Measurements from ENCODE around the gene NFIL3.

Gene NFIL3

DNA sequence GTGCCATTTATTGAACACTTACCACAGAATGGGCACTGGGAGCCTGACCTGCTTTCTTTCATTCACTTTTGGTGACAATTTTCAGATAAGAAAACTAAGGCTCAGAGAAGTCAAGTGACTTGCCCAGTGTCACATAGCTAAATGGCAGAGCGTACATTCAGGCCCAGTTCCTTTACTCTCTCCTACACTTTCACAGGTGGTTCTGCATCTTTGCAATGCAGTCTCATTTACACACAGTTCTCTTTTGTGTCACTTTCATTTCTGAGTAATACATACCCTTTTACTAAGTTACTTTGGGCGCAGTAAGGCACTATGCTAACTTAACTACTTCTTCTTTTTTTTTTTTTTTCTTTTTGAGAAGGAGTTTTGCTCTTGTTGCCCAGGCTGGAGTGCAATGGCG is 8.3 kb downstream of the NFIL3 start:
- H3K27me3 ChIP-seq (ENCODE audit: control insufficient read depth in 1 of 2, insufficient read depth in 2 of 2, low read length in 2 of 2): no peaks in the 10 kb centered on the region
- no peak overlapping the region for H3K27ac ChIP-seq (ENCODE audit: low read depth, low read length)
- H3K4me1 ChIP-seq (ENCODE audit: control insufficient read depth in 1 of 2, insufficient read depth in 2 of 2, low read length in 2 of 2): peaks cover 5 to 31% of the 10 kb centered on the region in 2 donors

DNA sequence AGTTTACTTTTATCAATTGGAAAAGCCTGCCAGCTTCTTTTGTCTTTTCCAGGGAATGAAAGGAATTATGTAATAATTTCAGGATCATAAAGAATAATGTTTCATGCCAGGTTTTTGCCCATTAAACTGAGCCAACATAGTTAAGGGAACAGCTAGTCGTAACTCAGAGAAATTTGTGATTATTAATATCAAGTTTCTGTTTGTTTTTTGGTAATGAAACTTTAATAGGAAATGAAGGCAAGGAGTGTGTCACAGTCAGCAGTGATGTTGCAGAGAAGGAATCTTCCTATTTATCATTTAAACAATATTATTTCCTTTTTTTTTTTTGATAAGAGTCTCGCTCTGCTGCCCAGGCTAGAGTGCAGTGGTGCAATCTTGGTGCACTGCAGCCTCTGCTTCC is 10.7 kb downstream of the NFIL3 start:
- Histone ChIP-seq H3K4me1 (ENCODE audit: control insufficient read depth in 1 of 2, insufficient read depth in 2 of 2, low read length in 2 of 2) (peaks cover 0 to 12% of the 10 kb centered on the region in 2 donors), H3K9me3 (ENCODE audit: control insufficient read depth in 1 of 2, low read length in 2 of 2) (no peaks in the 10 kb centered on the region), H3K4me3 (ENCODE audit: low read depth in 1 of 2, low read length in 2 of 2) (no peak overlapping the region), H3K27me3 (ENCODE audit: control insufficient read depth in 1 of 2, insufficient read depth in 2 of 2, low read length in 2 of 2) (no peaks in the 10 kb centered on the region), H3K36me3 (ENCODE audit: control insufficient read depth in 1 of 2, insufficient read depth in 2 of 2, low read length in 2 of 2) (peaks cover 16 to 19% of the 10 kb centered on the region in 2 donors), H3K27ac (ENCODE audit: low read depth, low read length) (no peak overlapping the region), H3K9ac (ENCODE audit: low read depth in 1 of 2, low read length in 2 of 2) (no peak overlapping the region)

More for the DNA sequence above, 8.3 kb downstream of the NFIL3 start:
- Histone ChIP-seq H3K36me3 (ENCODE audit: control insufficient read depth in 1 of 2, insufficient read depth in 2 of 2, low read length in 2 of 2) (peaks cover 3 to 4% of the 10 kb centered on the region in 2 donors), H3K9ac (ENCODE audit: low read depth in 1 of 2, low read length in 2 of 2) (no peak overlapping the region), H3K4me3 (ENCODE audit: low read depth in 1 of 2, low read length in 2 of 2) (no peak overlapping the region), H3K9me3 (ENCODE audit: control insufficient read depth in 1 of 2, low read length in 2 of 2) (no peaks in the 10 kb centered on the region)

DNA sequence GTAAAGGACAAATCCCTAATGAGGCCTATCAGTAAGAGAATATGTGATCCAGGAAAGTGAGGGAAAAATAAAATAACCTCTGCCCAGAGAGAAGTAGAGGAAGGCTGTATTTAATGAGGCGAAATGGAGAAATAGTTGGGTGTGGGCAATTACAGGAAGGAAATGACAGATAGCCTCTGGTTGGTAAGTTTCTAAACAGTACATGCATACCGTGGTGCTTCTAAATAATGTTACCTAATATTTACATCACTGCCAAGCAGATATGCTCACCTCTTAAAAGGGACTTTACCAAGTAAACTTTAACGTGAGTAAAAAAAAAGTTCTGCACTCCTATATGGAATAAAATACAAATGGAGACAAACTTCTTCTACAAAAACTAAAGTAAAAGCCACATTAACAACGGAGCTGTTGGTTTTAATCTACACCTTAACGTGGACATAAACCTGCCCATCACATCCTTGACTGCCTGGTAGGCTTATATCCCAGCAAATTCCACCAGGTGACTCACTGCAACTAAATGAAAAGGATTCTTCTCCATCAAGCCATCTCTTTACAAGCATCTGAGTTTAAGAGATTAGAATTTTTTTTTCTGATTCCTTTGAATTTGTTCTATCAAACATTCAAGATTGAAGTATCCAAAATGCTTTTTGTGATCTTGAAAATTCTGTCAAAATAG is 12.4 kb downstream of the NFIL3 start:
- Histone ChIP-seq H3K4me3 (ENCODE audit: low read depth in 1 of 2, low read length in 2 of 2) (no peak overlapping the region), H3K9me3 (ENCODE audit: control insufficient read depth in 1 of 2, low read length in 2 of 2) (no peaks in the 10 kb centered on the region), H3K9ac (ENCODE audit: low read depth in 1 of 2, low read length in 2 of 2) (no peak overlapping the region), H3K4me1 (ENCODE audit: control insufficient read depth in 1 of 2, insufficient read depth in 2 of 2, low read length in 2 of 2) (peaks cover 0 to 9% of the 10 kb centered on the region in 2 donors), H3K27ac (ENCODE audit: low read depth, low read length) (no peak overlapping the region), H3K36me3 (ENCODE audit: control insufficient read depth in 1 of 2, insufficient read depth in 2 of 2, low read length in 2 of 2) (peaks cover 16 to 24% of the 10 kb centered on the region in 2 donors), H3K27me3 (ENCODE audit: control insufficient read depth in 1 of 2, insufficient read depth in 2 of 2, low read length in 2 of 2) (no peaks in the 10 kb centered on the region)

DNA sequence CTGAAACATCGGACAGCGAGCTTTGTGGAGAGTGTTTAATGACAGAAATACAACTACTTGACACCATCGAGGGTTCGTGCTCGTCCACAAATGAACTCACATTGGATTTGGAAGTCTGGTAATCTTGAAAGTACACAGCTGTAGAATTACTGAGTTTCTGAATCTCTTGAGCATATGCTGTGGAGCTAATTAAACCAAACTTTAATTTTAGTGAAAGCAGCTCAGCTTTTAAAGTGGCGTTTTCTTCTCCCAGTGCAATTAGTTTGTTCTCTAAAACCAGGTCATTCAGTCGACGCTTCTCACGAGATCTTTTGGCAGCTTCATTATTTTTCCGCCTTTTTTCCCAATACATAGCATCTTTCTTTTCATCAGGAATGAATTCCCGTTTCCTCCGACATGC is 13.5 kb downstream of the NFIL3 start:
- H3K9me3 ChIP-seq (ENCODE audit: control insufficient read depth in 1 of 2, low read length in 2 of 2): no peaks in the 10 kb centered on the region
- H3K36me3 ChIP-seq (ENCODE audit: control insufficient read depth in 1 of 2, insufficient read depth in 2 of 2, low read length in 2 of 2): peaks cover 16 to 24% of the 10 kb centered on the region in 2 donors
- H3K9ac ChIP-seq (ENCODE audit: low read depth in 1 of 2, low read length in 2 of 2): no peak overlapping the region
- no peak overlapping the region for H3K4me3 ChIP-seq (ENCODE audit: low read depth in 1 of 2, low read length in 2 of 2)
- peaks cover 0 to 8% of the 10 kb centered on the region in 2 donors for H3K4me1 ChIP-seq (ENCODE audit: control insufficient read depth in 1 of 2, insufficient read depth in 2 of 2, low read length in 2 of 2)
- H3K27me3 ChIP-seq (ENCODE audit: control insufficient read depth in 1 of 2, insufficient read depth in 2 of 2, low read length in 2 of 2): no peaks in the 10 kb centered on the region
- H3K27ac ChIP-seq (ENCODE audit: low read depth, low read length): no peak overlapping the region

DNA sequence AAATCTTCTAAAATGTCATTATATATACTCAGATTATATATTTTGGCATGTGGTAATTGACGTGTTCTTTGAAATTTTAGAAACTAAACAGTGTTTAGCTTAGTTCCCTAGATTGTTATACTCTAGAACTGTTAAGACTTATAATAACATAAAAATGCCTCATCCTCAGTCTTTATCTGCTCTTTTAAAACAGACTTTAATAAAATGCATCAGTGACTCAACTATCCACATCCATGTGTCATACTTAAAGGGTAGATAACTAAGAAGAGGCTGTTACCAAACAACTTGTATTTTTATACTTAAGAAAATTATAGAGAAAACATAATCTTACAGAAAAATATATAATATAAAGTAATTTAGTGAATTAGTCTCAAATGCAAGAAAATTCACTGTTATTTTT is 15.2 kb downstream of the NFIL3 start:
- Histone ChIP-seq H3K27ac (ENCODE audit: low read depth, low read length) (no peak overlapping the region), H3K9ac (ENCODE audit: low read depth in 1 of 2, low read length in 2 of 2) (no peak overlapping the region), H3K4me3 (ENCODE audit: low read depth in 1 of 2, low read length in 2 of 2) (no peak overlapping the region)

DNA sequence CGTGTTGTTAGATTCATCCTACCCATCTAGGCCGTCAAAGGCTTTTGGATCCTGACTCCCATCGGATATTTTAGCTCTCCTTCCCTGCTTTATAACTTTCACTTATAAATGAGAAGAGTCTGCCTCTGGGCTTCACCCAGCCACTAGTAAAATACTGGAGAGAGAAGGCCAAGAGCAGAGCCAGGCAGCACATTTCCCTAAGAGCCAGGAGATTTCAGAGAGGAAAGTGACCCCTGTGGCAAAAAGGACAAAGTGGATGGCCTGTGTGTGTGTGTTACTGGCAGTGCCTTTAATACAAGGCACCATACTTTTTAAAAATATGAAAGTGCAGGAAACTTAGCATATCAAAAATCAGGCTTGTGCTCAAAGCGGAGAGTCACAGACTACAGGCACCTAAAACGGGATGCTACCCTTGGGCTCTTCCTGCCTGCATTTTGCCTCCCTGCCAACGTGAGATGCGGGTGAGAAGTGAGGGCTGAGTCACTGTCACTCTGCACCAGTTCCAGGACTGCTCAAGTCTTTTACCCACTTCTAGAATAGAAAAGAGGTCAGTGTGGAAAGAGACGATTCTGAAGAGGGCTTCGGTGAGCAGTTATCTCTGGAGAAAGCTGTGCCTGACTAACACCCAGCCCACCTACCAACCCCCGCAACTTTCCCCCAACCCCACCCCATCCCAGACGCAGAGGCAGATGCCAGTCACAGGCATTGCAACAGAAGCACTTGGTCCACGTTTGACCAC is 15.9 kb downstream of the NFIL3 start:
- Histone ChIP-seq H3K4me3 (ENCODE audit: low read depth in 1 of 2, low read length in 2 of 2) (no peak overlapping the region), H3K4me1 (ENCODE audit: control insufficient read depth in 1 of 2, insufficient read depth in 2 of 2, low read length in 2 of 2) (peaks cover 0 to 8% of the 10 kb centered on the region in 2 donors), H3K27me3 (ENCODE audit: control insufficient read depth in 1 of 2, insufficient read depth in 2 of 2, low read length in 2 of 2) (no peaks in the 10 kb centered on the region), H3K9me3 (ENCODE audit: control insufficient read depth in 1 of 2, low read length in 2 of 2) (no peaks in the 10 kb centered on the region), H3K36me3 (ENCODE audit: control insufficient read depth in 1 of 2, insufficient read depth in 2 of 2, low read length in 2 of 2) (peaks cover 16 to 24% of the 10 kb centered on the region in 2 donors), H3K27ac (ENCODE audit: low read depth, low read length) (no peak overlapping the region), H3K9ac (ENCODE audit: low read depth in 1 of 2, low read length in 2 of 2) (no peak overlapping the region)

More for the DNA sequence above, 15.2 kb downstream of the NFIL3 start:
- Histone ChIP-seq H3K4me1 (ENCODE audit: control insufficient read depth in 1 of 2, insufficient read depth in 2 of 2, low read length in 2 of 2) (peaks cover 0 to 8% of the 10 kb centered on the region in 2 donors), H3K36me3 (ENCODE audit: control insufficient read depth in 1 of 2, insufficient read depth in 2 of 2, low read length in 2 of 2) (peaks cover 16 to 24% of the 10 kb centered on the region in 2 donors), H3K27me3 (ENCODE audit: control insufficient read depth in 1 of 2, insufficient read depth in 2 of 2, low read length in 2 of 2) (no peaks in the 10 kb centered on the region), H3K9me3 (ENCODE audit: control insufficient read depth in 1 of 2, low read length in 2 of 2) (no peaks in the 10 kb centered on the region)

DNA sequence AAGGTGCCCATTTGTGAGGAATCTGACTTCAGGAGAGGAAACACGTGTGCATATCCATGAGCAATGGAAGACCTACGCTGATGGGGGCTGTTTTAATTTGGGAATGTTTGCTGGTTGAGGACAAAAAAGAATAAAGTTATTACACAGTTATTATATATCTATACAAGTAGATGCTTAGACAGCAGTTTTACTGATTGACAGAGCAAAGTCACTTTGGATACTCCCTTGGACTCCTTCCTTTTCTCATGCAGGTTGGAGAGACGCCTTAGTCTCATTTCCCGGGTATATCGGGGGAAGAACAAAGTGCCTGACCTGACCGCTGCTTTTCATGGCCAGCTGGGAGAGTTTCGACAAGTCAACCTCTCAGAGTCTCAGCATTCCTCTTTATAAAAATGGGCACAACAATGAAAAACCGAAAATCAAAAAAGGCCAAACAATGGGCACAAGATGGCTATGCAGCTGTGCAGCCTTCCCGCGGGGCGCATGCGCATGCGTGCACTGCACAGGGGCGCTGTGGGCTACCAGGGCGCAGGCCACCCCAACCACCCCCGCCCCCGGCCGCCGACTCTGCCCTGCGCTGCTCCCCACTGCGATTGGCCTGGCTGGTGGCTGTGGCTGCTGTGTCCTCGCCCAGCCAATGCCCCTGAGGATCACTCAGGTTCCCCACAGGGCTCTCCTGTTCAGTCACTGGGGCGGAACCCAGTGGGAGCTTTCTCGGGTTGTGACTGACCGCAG is 18.1 kb downstream of the NFIL3 start:
- Histone ChIP-seq H3K36me3 (ENCODE audit: control insufficient read depth in 1 of 2, insufficient read depth in 2 of 2, low read length in 2 of 2) (peaks cover 16 to 22% of the 10 kb centered on the region in 2 donors), H3K27ac (ENCODE audit: low read depth, low read length) (no peak overlapping the region), H3K9me3 (ENCODE audit: control insufficient read depth in 1 of 2, low read length in 2 of 2) (no peaks in the 10 kb centered on the region)

DNA sequence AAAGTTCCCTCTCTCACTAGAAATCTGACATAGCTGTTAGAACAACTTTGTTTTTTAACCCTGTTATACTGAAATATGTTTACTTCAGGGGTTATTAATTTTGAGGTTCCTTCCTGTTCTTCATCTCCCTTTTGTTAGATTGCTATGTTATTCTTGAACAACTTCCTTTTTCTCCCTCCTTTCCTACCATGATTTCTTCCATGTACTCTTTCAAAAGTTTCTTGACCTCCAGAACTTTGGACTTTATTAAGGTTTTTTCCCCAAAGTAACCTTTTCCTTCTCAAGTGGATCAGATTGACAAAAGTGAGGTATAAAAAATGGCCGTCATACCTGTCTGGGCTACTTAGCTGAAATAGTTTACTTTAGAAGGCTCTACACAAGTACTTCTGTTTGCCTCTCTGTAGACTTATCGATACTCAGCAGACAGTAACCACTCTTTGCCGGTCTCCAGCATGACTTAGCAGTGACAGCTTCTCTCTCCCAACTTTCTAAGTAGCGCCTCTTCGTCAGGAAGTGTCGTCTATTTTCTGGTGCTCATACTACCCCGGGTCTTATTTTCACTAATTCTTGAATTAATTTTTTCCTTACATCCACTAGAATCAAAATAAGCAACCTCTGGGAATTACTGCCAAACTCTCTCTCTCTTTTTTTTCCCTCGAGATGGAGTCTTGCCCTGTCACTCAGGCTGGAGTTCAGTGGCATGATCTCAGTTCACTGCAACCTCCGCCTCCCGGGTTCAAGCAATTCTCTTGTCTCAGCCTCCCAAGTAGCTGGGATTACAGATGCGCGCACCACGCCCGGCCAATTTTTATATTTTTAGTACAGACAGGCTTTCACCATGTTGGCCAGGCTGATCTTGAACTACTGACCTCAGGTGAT is 19.7 kb downstream of the NFIL3 start:
- H3K4me1 ChIP-seq (ENCODE audit: control insufficient read depth in 1 of 2, insufficient read depth in 2 of 2, low read length in 2 of 2): no peaks in the 10 kb centered on the region
- H3K9me3 ChIP-seq (ENCODE audit: control insufficient read depth in 1 of 2, low read length in 2 of 2): no peaks in the 10 kb centered on the region
- no peak overlapping the region for H3K4me3 ChIP-seq (ENCODE audit: low read depth in 1 of 2, low read length in 2 of 2)
- H3K36me3 ChIP-seq (ENCODE audit: control insufficient read depth in 1 of 2, insufficient read depth in 2 of 2, low read length in 2 of 2): peaks cover 0 to 6% of the 10 kb centered on the region in 2 donors
- H3K9ac ChIP-seq (ENCODE audit: low read depth in 1 of 2, low read length in 2 of 2): no peak overlapping the region
- no peaks in the 10 kb centered on the region for H3K27me3 ChIP-seq (ENCODE audit: control insufficient read depth in 1 of 2, insufficient read depth in 2 of 2, low read length in 2 of 2)
- no peak overlapping the region for H3K27ac ChIP-seq (ENCODE audit: low read depth, low read length)

More for the DNA sequence above, 18.1 kb downstream of the NFIL3 start:
- no peak overlapping the region for H3K9ac ChIP-seq (ENCODE audit: low read depth in 1 of 2, low read length in 2 of 2)
- H3K27me3 ChIP-seq (ENCODE audit: control insufficient read depth in 1 of 2, insufficient read depth in 2 of 2, low read length in 2 of 2): no peaks in the 10 kb centered on the region
- no peak overlapping the region for H3K4me3 ChIP-seq (ENCODE audit: low read depth in 1 of 2, low read length in 2 of 2)
- H3K4me1 ChIP-seq (ENCODE audit: control insufficient read depth in 1 of 2, insufficient read depth in 2 of 2, low read length in 2 of 2): no peaks in the 10 kb centered on the region

DNA sequence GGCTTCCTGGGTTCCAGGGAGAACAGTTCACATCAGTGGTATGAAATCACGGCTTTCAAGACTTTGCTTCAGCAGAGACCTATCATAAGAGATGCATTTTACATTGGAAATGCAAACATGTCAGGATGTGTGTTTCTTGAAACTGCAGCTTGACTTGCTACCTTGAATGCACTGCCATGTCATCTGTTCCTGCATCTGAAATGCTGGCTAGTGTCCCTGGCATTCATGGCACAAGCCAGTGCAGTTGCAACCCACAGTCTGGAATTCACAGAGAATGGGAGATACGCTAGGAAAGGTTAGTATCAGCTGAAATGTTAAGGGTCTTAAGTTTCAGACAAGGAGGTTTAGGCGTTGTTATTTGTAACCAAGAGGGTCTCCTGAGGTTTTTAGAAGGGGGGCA is 24.7 kb downstream of the NFIL3 start:
- Histone ChIP-seq H3K27ac (ENCODE audit: low read depth, low read length) (no peak overlapping the region), H3K27me3 (ENCODE audit: control insufficient read depth in 1 of 2, insufficient read depth in 2 of 2, low read length in 2 of 2) (no peaks in the 10 kb centered on the region), H3K9me3 (ENCODE audit: control insufficient read depth in 1 of 2, low read length in 2 of 2) (no peaks in the 10 kb centered on the region), H3K4me3 (ENCODE audit: low read depth in 1 of 2, low read length in 2 of 2) (no peak overlapping the region), H3K9ac (ENCODE audit: low read depth in 1 of 2, low read length in 2 of 2) (no peak overlapping the region), H3K4me1 (ENCODE audit: control insufficient read depth in 1 of 2, insufficient read depth in 2 of 2, low read length in 2 of 2) (peaks cover 0 to 4% of the 10 kb centered on the region in 2 donors), H3K36me3 (ENCODE audit: control insufficient read depth in 1 of 2, insufficient read depth in 2 of 2, low read length in 2 of 2) (no peaks in the 10 kb centered on the region)

Measured in duodenal mucosa (tissue), 2 donors.